Suppressor macrophage (primary cell): ENCODE results near the gene NLK.
A peak's percentile ranks its signal among the peaks of the same experiment; 100 is the strongest.
"Not testable (repeated sequence)": the region's sequence is repeated elsewhere in the genome, so short reads cannot be mapped to it uniquely, and the experiment has no call there.

Source experiments
- DNase-seq, 4 experiments: peaks; one replicate each; pipeline ENCODE4 v3.0.0-alpha.2; 2020 to 2022

Gene NLK

GRCh38 chr17:28072936-28073533 lies 30.6 kb downstream of the NLK start:
- DNase-seq: no peak

GRCh38 chr17:28074010-28074409 lies 31.5 kb downstream of the NLK start:
- no peak for DNase-seq

GRCh38 chr17:28076144-28076543 lies 33.7 kb downstream of the NLK start:
- no peak for DNase-seq

- DNase-seq: peak in 1 of 4 experiments; percentile 4
These were observed 34.7 kb downstream of the NLK start for GRCh38 chr17:28077140-28077539.

- peak in 2 of 4 experiments; percentile 23 to 47 for DNase-seq
These were observed 36.1 kb downstream of the NLK start for GRCh38 chr17:28078341-28079229.

GRCh38 chr17:28081467-28081866 lies 39.0 kb downstream of the NLK start:
- no peak for DNase-seq

GRCh38 chr17:28085766-28086165 lies 43.3 kb downstream of the NLK start:
- DNase-seq: no peak

GRCh38 chr17:28086519-28086918 lies 44.0 kb downstream of the NLK start:
- DNase-seq: no peak

- DNase-seq: no peak
These were observed 45.3 kb downstream of the NLK start for GRCh38 chr17:28087743-28088142.

- DNase-seq: no peak
These were observed 48.1 kb downstream of the NLK start for GRCh38 chr17:28090551-28090950.

- no peak for DNase-seq
These were observed 49.6 kb downstream of the NLK start for GRCh38 chr17:28092088-28092487.

- DNase-seq: no peak
These were observed 51.7 kb downstream of the NLK start for GRCh38 chr17:28093999-28094716.

GRCh38 chr17:28096756-28097155 lies 54.3 kb downstream of the NLK start:
- DNase-seq: no peak

GRCh38 chr17:28097254-28097653 lies 54.8 kb downstream of the NLK start:
- DNase-seq: no peak

GRCh38 chr17:28097901-28098300 lies 55.4 kb downstream of the NLK start:
- peak in 1 of 4 experiments; percentile 9 for DNase-seq

- not testable (repeated sequence) for DNase-seq
These were observed 56.1 kb downstream of the NLK start for GRCh38 chr17:28098591-28098990.

GRCh38 chr17:28100251-28100650 lies 57.8 kb downstream of the NLK start:
- no peak for DNase-seq

- no peak for DNase-seq
These were observed 58.5 kb downstream of the NLK start for GRCh38 chr17:28100936-28101335.

GRCh38 chr17:28101919-28102318 lies 59.4 kb downstream of the NLK start:
- DNase-seq: no peak

GRCh38 chr17:28105501-28105900 lies 63.0 kb downstream of the NLK start:
- DNase-seq: no peak

- DNase-seq: no peak
These were observed 67.7 kb downstream of the NLK start for GRCh38 chr17:28110184-28110583.

- peak in 2 of 4 experiments; percentile 1 to 8 for DNase-seq
These were observed 69.7 kb downstream of the NLK start for GRCh38 chr17:28112181-28112580.

GRCh38 chr17:28112606-28113005 lies 70.1 kb downstream of the NLK start:
- DNase-seq: peak in 3 of 4 experiments; percentile 4 to 41 (median 21)
